Neutrophil (primary cell): ENCODE results near the gene SOS2.

ENCODE experiments used
- H3K27ac ChIP-seq: fragments of 200-600 bp; sonication (generic); 2 replicates; pipeline ENCODE4 v1.5.1; 2016; ENCODE audit warnings: mild to moderate bottlenecking, moderate library complexity
- H3K27me3 ChIP-seq: fragments of 200-600 bp; sonication (generic); 2 replicates; pipeline ENCODE4 v1.6.0; 2016; ENCODE audit warnings: mild to moderate bottlenecking
- H3K36me3 ChIP-seq: fragments of 200-600 bp; sonication (generic); 2 replicates; pipeline ENCODE4 v1.5.1; 2017
- H3K4me1 ChIP-seq, 2 experiments: fragments of 200-600 bp in 1 of 2; sonication (generic) in 1 of 2; 1 replicate in 1 of 2; 2 replicates in 1 of 2; pipeline versions ENCODE4 v1.5.1 to v1.6.1; 2013 to 2016; ENCODE audit warnings: low read depth in 1 of 2, low read length in 1 of 2, mild to moderate bottlenecking in 1 of 2, moderate library complexity in 1 of 2; ENCODE audit not compliant: control insufficient read depth in 1 of 2, insufficient read depth in 1 of 2
- H3K4me3 ChIP-seq, 2 experiments: fragments of 200-600 bp in 1 of 2; sonication (generic) in 1 of 2; 1 replicate in 1 of 2; 2 replicates in 1 of 2; pipeline ENCODE4 v1.5.1; 2013 to 2016; ENCODE audit warnings: low read depth in 1 of 2, low read length in 1 of 2, mild to moderate bottlenecking in 1 of 2, moderate library complexity in 1 of 2
- H3K9me3 ChIP-seq: fragments of 200-600 bp; sonication (generic); 2 replicates; pipeline ENCODE4 v1.5.1; 2016
- CTCF ChIP-seq: fragments of 200-600 bp; sonication (generic); IDR thresholded peaks from 2 replicates; pipeline ENCODE4 v1.5.1; 2016; ENCODE audit warnings: antibody characterized with exemption

The SOS2 gene

GRCh38 chr14:50116966-50117365 lies 114.4 kb downstream of the SOS2 start:
- peaks cover 15 to 16% of the 10 kb centered on the region in 2 experiments for H3K4me1 ChIP-seq
- H3K9me3 ChIP-seq, result no peaks in the 10 kb centered on the region
- peaks cover 80% of the 10 kb centered on the region for H3K36me3 ChIP-seq
- TF ChIP-seq CTCF, result no peak
- peak overlapping the region; percentile 74 for H3K27ac ChIP-seq
- peak overlapping the region; percentile 61 to 68 for H3K4me3 ChIP-seq
- no peaks in the 10 kb centered on the region for H3K27me3 ChIP-seq

DNA sequence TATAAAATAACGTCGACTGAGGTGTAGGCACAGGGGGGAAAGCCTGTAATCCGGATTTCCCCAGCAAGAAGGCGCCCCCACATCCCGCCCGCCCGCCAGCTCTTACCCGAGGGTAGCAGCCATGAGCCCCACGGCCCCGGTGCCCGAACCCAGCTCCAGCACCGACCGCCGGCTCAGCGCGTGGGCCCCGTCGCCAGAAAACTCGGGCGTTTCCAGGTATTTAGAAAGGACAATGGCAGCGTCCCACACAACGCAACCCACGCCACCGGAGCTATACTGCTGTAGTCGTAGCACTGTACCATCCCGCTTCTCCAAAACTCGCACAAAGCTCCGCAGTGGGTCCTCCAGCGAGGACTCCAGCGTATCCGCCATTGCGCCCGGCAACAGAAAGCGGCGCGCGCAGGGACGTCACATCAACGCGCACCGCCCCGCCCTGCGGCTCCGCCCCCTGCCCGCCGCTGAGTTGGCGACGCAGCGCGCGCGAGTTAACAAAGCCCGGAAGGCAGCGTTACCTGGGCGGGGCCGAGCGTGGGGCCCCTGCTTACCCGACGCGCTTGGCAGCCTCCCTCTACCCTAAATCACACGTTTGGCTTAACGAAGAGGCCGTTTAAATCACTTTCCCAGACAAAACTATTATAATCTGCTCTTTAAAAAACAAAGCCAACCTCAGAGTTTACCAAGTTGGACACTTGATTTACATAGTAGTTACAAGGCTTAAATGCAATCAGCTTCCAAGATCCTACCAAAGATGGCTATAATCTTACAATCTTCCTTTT lies 115.0 kb downstream of the SOS2 start, which contains the start of gene VCPKMT:
Gene VCPKMT (minus strand): TSS at position 392 of the 776 bp plus-strand sequence. CDS start 20 bp downstream, at position 372.
- H3K27me3 ChIP-seq, result no peaks in the 10 kb centered on the region
- H3K36me3 ChIP-seq, result peaks cover 80% of the 10 kb centered on the region
- H3K4me3 ChIP-seq, result peak within 1 kb of the TSS; percentile 61 to 68
- H3K9me3 ChIP-seq, result no peaks in the 10 kb centered on the region
- H3K4me1 ChIP-seq, result peaks cover 15 to 16% of the 10 kb centered on the region in 2 experiments
- peak within 1 kb of the TSS; percentile 74 for H3K27ac ChIP-seq
- TF ChIP-seq CTCF, result peak; percentile 32

DNA sequence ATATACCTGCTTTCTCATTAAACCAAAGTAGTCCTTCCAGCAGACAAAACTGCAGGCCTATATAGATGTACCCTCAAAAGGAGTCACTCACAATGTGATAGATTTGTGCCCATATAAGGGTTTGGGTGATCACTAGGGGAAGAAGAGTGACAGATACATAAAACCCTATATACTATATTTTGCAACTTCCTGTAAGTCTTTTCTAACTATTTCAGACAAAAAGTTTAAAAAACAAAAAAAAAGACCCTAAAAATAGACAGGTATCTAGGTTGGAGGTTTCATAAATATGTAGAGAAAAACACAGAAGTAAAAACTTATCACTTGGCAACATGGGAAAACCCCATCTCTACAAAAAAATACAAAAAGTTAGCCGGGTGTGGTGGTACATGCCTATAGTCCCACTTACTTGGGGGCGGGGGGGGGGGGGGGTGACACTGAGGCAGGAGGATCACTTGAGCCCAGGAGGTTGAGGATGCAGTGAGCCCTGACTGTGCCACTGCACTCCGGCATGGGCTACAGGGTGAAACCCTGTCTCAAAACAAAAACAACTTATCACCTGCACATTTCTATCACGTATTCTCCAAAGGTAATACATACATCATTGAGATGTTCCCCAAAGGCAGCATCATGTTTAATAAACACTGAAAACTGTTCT lies 117.9 kb downstream of the SOS2 start:
- Histone ChIP-seq H3K9me3 (no peaks in the 10 kb centered on the region), H3K4me1 (peaks cover 15 to 16% of the 10 kb centered on the region in 2 experiments), H3K4me3 (no peak overlapping the region), H3K36me3 (peaks cover 87% of the 10 kb centered on the region), H3K27me3 (no peaks in the 10 kb centered on the region), H3K27ac (no peak overlapping the region)
- TF ChIP-seq CTCF, result no peak

- no peaks in the 10 kb centered on the region for H3K27me3 ChIP-seq
- H3K4me1 ChIP-seq, result no peaks in the 10 kb centered on the region
- H3K27ac ChIP-seq, result no peak overlapping the region
- no peaks in the 10 kb centered on the region for H3K9me3 ChIP-seq
- TF ChIP-seq CTCF, result no peak
- H3K36me3 ChIP-seq, result peaks cover 94% of the 10 kb centered on the region
- no peak overlapping the region for H3K4me3 ChIP-seq
Measured at GRCh38 chr14:50110323-50111037, 120.9 kb downstream of the SOS2 start.

DNA sequence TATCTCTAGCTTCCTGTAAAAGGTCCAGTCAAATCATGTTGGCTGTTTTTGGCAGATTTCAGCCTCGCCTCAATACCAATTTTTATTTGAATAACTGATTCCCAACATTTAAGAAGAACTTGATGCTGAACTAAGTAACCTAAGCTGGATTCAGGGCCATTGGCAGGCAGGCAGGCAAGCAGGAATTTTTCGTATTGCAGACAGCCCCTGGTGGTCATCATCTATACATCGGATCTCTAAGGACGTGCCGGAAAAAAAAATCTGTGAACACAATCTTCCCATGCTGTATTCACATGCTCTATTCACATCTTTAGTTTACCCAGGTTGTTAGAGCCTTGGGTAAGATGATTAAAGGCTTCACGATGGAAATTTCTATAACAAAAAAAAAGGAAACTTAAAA lies 122.0 kb downstream of the SOS2 start:
- no peak overlapping the region for H3K27ac ChIP-seq
- no peak for TF ChIP-seq CTCF
- peaks cover 83% of the 10 kb centered on the region for H3K36me3 ChIP-seq

More for the DNA sequence above, 122.0 kb downstream of the SOS2 start:
- H3K27me3 ChIP-seq, result no peaks in the 10 kb centered on the region
- H3K4me1 ChIP-seq, result no peaks in the 10 kb centered on the region
- H3K4me3 ChIP-seq, result no peak overlapping the region
- H3K9me3 ChIP-seq, result no peaks in the 10 kb centered on the region
